Activated B cell treated with CpG ODN at 0.5 μM for 24 hours (primary cell): ENCODE data around the gene KYNU. TPM values are rescaled to one million over a fixed set of nuclear protein-coding genes. Genes with fewer than 3 reads are reported as not detected.

Experiments
- ATAC-seq: fragments of 200-7000 bp; cut with Tn5 transposase; one replicate; pipeline ENCODE4 v1.10.0; 2021; ENCODE audit warnings: low read depth, mild to moderate bottlenecking, moderate library complexity
- CTCF ChIA-PET: fragments of 350-600 bp; sonication (Branson Sonifier 250); formaldehyde crosslinking; loops from one replicate; lab custom pipeline; 2021; ENCODE audit warnings: antibody characterized with exemption; lab: Charles Lee
- POLR2A ChIA-PET: fragments of 350-600 bp; sonication (Branson Sonifier 250); formaldehyde crosslinking; loops from one replicate; lab custom pipeline; 2021; ENCODE audit warnings: antibody characterized with exemption; lab: Charles Lee
- DNase-seq: peaks from one replicate; pipeline ENCODE4 v3.0.0; 2022
- H3K27ac Mint-ChIP-seq: one replicate; pipeline ENCODE4 v1.8.0; 2020; ENCODE audit warnings: mixed read lengths
- H3K27me3 Mint-ChIP-seq: one replicate; pipeline ENCODE4 v1.8.0; 2021; ENCODE audit warnings: mixed read lengths
- H3K36me3 Mint-ChIP-seq: one replicate; pipeline ENCODE4 v1.8.0; 2021; ENCODE audit warnings: low read depth, mixed read lengths
- H3K4me1 Mint-ChIP-seq: one replicate; pipeline ENCODE4 v1.8.0; 2021; ENCODE audit warnings: mixed read lengths
- H3K4me3 Mint-ChIP-seq: one replicate; pipeline ENCODE4 v1.8.0; 2020; ENCODE audit warnings: mild to moderate bottlenecking, mixed read lengths
- H3K9me3 Mint-ChIP-seq: one replicate; pipeline ENCODE4 v1.8.0; 2020; ENCODE audit warnings: mixed read lengths
- CTCF ChIP-seq: fragments of 200-600 bp; IDR thresholded peaks from one replicate; pipeline ENCODE4 v1.8.0; 2022; ENCODE audit warnings: antibody characterized with exemption, mild to moderate bottlenecking
- intact Hi-C: fragments of 100-400 bp; cut with micrococcal nuclease; formaldehyde crosslinking; loops from one replicate; pipeline ENCODE4 v1.15.1; 2024
- total RNA-seq: library from RNA; stranded (reverse); gene quantifications from 2 replicates; pipeline ENCODE4 v1.2.3, GENCODE V29; 2022

KYNU gene
- total RNA-seq, 1 donor from 2014 or later, result 43.8 TPM

DNA sequence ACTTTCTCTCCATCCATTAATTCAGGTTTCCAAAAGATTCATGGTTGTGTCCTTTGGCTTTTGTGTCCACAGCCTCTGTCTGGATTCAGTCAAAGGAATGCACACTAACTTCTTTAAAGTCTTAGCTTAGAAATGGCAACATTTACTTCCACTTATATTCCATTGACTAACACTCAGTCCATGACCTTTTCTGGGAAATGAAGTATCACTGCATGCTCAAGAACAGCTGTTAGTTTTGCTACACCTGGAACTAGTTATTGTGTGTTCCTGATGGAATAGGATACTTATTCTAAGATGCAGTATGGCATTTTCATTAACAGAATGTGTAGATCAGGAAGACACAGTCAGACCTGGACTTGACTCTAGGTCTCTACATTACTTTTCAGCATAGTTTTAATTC, 88.8 kb downstream of the KYNU start:
- no peak for TF ChIP-seq CTCF
- H3K9me3 Mint-ChIP-seq, result peaks cover 13% of the 10 kb centered on the region
- intact Hi-C loops, result no loop called here
- no peaks in the 10 kb centered on the region for H3K4me1 Mint-ChIP-seq
- no peak for DNase-seq
- H3K27ac Mint-ChIP-seq, result no peak overlapping the region
- ATAC-seq, result no peak
- peaks cover 82% of the 10 kb centered on the region for H3K36me3 Mint-ChIP-seq
- no peaks in the 10 kb centered on the region for H3K27me3 Mint-ChIP-seq
- no peak overlapping the region for H3K4me3 Mint-ChIP-seq
- ChIA-PET CTCF (interaction anchor here (1.5 kb wide), 1 partner anchor 13 kb away, joined by 3 read pairs; no protein-coding TSS in a partner anchor), POLR2A (no interaction called here)

- TF ChIP-seq CTCF, result no peak
- ChIA-PET POLR2A (no interaction called here), CTCF (no interaction called here)
- Mint-ChIP-seq H3K27me3 (no peaks in the 10 kb centered on the region), H3K4me1 (no peaks in the 10 kb centered on the region), H3K4me3 (no peak overlapping the region), H3K36me3 (peaks cover 77% of the 10 kb centered on the region), H3K9me3 (peaks cover 13% of the 10 kb centered on the region), H3K27ac (no peak overlapping the region)
- ATAC-seq (no peak), DNase-seq (no peak)
- intact Hi-C loops, result no loop called here
These were observed 89.6 kb downstream of the KYNU start for GRCh38 chr2:142967060-142967459.

DNA sequence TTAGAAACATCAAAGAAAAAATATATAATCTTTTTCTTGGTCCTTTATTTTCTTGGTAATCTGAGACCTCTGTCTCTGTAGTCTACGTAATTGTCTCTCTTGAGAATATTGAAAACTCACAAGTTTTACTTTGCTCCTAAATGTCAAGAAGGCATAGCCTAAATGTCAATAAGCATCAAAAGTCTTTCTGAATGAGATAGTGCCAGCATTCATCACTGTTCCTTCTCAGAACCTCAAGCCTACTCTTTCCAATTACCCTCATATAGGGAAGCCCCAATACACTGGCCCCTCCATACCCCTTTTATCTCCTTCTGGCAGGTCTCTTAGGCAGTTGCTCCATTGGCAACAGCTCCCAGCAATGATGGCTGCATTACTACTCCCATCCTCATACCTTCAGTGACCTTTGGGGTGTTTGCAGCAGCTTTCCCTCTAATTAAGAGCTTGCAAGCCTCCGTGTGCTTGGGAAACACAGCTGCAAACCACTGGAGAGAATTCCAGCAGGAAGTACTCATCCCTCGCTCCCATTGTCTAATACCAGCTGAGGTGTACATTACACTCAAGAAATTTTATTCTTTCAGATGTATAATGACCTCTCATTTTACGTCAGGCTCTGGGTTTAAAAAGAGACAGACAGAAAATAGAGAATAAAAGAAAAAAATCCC, 95.8 kb downstream of the KYNU start:
- Mint-ChIP-seq H3K9me3 (no peaks in the 10 kb centered on the region), H3K27ac (peak overlapping the region; percentile 5), H3K4me1 (peaks cover 25% of the 10 kb centered on the region), H3K4me3 (no peak overlapping the region), H3K36me3 (peaks cover 40% of the 10 kb centered on the region), H3K27me3 (no peaks in the 10 kb centered on the region)
- POLR2A ChIA-PET, result no interaction called here
- DNase-seq (no peak), ATAC-seq (no peak)
- intact Hi-C loops, result no loop called here
- no peak for TF ChIP-seq CTCF
- CTCF ChIA-PET, result no interaction called here

DNA sequence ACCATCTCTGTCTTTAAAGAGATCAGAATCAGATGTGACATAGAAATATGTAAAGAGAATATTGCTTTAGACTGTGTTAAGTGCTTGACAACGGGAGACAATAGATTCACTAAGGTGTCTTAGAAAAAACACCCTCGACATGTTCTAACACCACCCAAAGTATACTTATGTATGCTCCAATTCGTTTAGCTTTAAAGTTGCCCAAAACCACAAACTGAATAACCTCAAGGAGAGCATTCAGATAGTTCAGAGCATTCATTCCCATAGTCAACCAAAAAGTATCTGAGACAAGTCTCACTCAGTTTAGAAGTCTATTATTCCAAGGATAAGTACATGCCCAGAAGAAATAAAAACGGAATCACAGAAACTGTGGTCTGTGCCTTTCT, 96.4 kb downstream of the KYNU start:
- H3K4me3 Mint-ChIP-seq, result no peak overlapping the region
- H3K27me3 Mint-ChIP-seq, result no peaks in the 10 kb centered on the region
- H3K9me3 Mint-ChIP-seq, result no peaks in the 10 kb centered on the region
- peaks cover 25% of the 10 kb centered on the region for H3K4me1 Mint-ChIP-seq
- H3K27ac Mint-ChIP-seq, result peak overlapping the region; percentile 60
- ATAC-seq (no peak), DNase-seq (no peak)
- intact Hi-C loops, result no loop called here
- POLR2A ChIA-PET, result no interaction called here
- no peak for TF ChIP-seq CTCF
- H3K36me3 Mint-ChIP-seq, result peaks cover 38% of the 10 kb centered on the region
- CTCF ChIA-PET, result interaction anchor here (0.8 kb wide), 1 partner anchor 290 kb away, joined by 4 read pairs; no protein-coding TSS in a partner anchor

DNA sequence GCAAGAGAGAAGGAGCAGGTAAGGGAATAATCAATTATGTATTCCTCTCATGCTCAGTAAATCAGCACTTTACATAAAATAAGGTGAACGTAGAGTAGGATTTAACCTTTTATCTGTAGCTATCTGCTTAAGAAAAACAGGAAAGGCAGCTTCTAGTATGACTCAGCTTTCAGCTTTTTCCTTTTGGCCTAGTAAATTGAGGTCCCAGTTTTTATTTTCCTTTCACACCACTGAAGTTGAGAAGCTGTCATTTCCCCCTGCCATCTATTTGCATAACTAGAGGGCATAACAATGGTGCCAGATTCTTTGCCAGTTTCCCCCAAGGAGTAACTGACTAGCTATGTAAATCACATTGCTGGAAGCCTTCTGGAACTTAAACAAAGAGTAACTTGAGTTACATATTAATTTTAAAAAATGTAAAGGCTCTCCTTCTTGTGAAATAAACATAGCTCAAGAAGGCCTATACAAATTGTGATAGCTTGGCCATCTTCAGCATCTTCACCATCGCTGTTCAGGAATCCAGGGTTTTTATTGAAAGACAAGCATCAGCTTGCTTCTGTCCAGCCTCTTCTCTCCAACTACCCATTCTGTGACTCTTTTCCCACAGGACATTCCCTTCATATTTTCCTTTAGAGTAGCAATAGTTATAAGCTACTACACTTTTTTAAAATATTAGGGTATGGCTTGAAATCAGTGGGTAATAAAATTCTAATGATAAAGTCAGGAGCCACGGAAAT, 97.0 kb downstream of the KYNU start:
- ChIA-PET POLR2A (no interaction called here), CTCF (interaction anchor here (0.6 to 1.0 kb wide), 3 partner anchors 28 to 291 kb away, joined by 3 to 5 read pairs (median 4); no protein-coding TSS in a partner anchor)
- Mint-ChIP-seq H3K4me3 (no peak overlapping the region), H3K36me3 (peaks cover 33% of the 10 kb centered on the region), H3K9me3 (no peaks in the 10 kb centered on the region), H3K4me1 (peaks cover 28% of the 10 kb centered on the region), H3K27ac (peak overlapping the region; percentile 60), H3K27me3 (no peaks in the 10 kb centered on the region)
- peak; percentile 42 for ATAC-seq
- TF ChIP-seq CTCF, result no peak
- no peak for DNase-seq
- intact Hi-C loops, result no loop called here
